HG03457 (cell line): ENCODE results near the gene KIF9.
"Not testable (repeated sequence)": the region's sequence is repeated elsewhere in the genome, so short reads cannot be mapped to it uniquely, and the experiment has no call there.

Source experiments
- ATAC-seq: cut with Tn5 transposase; IDR thresholded peaks from one replicate; pipeline ENCODE4 v1.9.1; 2021; ENCODE audit warnings: moderate number of reproducible peaks; ENCODE audit not compliant: unreplicated experiment

Gene KIF9

GRCh38 chr3:47282424-47283192 is at the start of gene KIF9, which contains the start of gene KLHL18:
KIF9 (minus strand) TSS chr3:47282799; CDS start chr3:47277374, 5,425 bp downstream.
KLHL18 (plus strand) TSS chr3:47282944; CDS start chr3:47282966, 22 bp downstream.
- ATAC-seq, result peak; percentile 70

DNA sequence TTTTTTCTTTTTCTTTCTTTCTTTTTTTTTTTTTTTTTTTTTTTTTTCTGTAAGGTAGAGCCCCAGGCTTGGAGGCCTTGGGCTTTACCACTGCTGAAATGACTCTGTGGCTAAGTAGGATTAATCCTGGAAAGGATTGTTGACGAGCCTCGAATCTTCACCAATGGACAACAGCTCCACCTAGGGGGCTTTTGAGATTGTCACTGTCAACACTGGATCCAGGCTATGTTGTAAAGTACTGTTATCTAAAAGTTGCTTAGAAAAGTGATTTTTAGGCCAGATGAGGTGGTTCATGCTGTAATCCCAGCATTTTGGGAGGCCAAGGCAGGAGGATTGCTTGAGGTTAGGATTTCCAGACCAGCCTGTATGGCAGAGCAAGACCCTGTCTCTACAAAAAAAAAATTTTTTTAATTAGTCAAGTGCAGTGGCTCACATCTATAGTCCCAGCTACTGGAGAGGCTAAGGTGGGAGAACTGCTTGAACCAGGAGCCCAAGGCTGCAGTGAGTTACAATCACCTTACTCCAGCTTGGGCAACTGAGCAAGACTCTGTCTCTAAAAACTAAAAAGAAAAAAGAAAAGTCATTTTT is 41.8 kb upstream of the KIF9 start:
- ATAC-seq, result no peak

DNA sequence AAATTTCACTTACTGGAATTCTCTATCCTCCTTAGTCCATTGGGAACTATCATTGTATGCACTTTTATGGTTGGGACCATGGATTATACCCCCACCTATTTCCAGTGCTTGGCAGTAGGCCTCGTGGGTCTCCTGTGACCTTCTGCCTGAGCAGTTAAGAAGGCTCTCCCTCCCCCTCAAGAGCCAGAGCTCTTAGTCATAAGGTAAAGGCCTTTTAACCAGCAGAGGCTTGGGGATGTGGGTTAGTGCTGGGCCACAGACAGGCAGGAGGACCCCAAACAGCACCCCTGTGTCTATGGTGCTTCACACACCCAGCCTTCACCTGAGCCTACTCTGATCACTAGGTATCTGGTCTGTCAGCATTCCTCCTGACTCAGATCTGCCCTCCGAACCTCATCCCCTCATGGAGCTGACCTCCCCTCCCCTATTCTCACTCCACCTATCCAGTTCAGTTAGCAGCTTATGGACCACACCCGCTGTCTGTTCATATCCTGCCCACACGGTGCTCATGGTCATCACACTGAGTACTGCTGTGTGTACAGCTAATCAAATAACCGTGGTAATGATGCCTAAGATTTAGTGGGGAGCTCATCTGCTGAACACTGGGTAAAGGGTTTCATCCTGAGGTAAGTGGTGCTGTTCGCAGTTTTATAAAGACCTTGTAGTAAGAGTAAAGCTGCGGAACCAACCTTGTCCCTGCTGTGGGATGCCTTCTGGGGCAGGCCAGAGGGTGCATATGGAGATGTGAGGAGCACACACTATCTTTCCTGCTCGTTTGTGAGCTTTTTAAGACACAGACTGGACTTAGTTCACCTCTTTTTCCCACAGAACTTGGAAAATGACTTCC is 41.1 kb upstream of the KIF9 start:
- ATAC-seq, result no peak

DNA sequence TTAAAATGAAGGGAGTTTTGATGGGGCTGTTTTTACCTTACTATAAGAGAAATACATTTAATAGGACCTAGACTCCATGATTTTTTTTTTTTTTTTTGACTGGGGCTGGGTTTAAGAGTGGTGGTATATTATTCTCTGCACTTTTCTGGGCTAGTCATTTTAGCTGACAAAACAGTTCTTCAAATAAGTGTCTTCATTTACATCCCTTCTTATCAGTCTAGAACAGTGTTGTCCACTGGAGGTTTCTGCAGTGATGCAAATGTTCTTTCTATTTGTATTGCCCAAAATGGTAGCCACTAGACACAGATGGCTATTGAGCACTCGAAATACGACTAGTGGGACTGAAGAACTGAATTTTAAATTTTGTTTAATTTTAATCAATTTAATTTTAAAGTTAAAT is 37.4 kb upstream of the KIF9 start:
- ATAC-seq, result no peak

- no peak for ATAC-seq
These were observed 36.3 kb upstream of the KIF9 start for GRCh38 chr3:47318916-47319315.

- not testable (repeated sequence) for ATAC-seq
These were observed 33.6 kb upstream of the KIF9 start for GRCh38 chr3:47316151-47316550.

DNA sequence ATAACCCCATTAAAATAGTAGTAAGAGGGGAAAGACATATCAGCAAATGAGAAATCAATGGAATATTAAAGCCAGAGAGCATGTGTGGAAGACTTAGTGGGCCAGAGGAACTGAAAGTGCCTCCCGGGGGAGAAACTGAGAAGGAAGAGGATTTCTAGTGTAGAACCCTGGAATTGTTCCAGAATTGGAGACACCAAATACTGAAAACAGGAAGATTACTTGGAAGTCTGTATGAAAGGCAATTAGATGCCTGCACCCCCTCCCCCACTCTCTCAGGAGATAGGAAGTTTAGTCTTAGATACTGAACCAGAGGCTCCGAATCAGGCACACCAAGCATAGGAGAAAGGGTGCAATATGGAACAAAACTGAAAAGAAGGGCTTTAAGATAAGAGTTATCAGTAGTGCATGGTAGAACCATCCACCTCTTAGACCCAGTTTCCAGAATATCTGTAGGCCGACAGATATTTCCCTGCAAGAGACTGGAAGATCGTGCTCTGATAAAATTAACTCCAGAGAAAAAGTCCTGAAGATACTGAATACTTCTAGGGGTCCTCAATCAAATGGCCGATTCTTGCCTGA is 32.6 kb upstream of the KIF9 start:
- ATAC-seq, result no peak

DNA sequence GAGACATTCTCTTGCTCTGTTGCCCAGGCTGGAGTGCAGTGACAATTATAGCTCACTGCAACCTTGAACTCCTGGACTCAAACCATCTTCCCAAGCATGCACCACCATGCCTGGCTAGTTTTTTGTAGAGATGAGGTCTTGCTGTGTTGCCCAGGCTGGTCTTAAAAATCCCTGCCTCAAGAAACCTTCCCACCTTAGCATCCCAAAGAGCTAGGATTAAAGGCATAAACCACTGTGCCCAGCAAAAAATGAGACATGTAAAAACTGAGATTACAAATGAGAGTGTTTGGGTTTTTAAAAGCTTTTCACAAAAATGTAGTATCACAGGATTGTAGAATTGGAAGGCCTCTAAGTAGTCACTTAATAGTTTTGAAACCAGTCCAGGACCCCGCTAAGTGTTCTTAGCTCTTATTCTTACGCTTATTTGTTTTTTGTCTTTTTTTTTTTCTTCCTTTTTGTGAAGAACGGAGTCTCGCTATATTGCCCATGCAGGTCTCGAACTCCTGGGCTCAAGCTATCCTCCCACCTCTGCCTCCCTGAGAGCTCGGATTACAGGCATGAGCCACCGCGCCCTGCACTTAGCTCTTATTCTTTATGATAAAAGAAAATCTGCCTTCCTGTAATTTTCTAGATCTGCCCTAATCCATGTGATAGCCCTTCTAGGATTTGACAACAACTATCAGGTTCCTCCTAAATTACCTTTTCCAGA is 31.6 kb upstream of the KIF9 start:
- no peak for ATAC-seq

- ATAC-seq, result no peak
These were observed 30.9 kb upstream of the KIF9 start for GRCh38 chr3:47313341-47314055.

- ATAC-seq, result no peak
These were observed 27.8 kb upstream of the KIF9 start for GRCh38 chr3:47310391-47310790.

DNA sequence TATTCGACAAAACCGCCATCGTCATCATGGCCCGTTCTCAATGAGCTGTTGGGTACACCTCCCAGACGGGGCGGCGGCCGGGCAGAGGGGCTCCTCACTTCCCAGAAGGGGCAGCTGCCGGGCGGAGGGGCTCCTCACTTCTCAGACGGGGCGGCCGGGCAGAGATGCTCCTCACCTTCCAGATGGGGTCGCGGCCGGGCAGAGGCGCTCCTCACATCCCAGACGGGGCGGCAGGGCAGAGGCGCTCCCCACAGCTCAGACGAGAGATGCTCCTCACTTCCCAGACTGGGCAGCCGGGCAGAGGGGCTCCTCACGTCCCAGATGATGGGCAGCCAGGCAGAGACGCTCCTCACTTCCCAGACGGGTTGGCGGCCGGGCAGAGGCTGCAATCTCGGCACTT is 26.6 kb upstream of the KIF9 start:
- not testable (repeated sequence) for ATAC-seq

DNA sequence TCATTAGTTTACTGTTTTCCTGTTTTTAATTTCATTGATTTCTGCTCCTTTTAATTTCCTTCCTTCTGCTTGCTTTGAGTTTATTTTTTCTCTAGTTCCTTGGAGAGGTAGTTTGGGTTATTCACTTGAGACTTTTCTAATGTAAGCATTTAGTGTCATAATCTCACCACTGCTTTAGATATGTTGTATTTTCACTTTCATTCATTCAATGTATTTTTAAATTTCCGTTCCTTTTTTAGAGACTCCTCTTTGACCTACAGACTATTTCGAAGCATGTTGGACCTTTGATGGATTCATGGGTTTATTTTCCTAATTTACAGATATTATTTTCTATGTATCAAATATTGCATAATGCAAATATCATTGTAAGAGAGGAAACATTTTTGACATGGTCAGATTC is 23.4 kb upstream of the KIF9 start:
- no peak for ATAC-seq

DNA sequence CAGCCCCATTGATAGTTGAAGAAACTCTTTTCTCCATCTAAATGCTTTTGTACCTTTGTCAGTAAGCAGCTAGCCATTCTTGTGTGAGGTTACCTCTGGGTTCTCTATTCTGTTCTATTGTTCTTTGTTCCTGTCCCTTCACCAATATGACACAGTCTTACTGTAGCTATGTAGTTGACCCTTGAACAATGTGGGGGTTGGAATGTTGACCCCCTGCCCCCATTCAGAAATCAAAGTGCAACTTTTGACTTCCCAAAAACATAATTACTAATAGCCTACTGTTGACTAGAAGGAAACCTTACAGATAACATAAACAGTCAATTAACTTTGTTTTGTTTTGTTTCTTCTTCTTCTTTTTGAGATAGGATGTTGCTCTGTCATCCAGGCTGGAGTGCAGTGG is 18.9 kb upstream of the KIF9 start:
- no peak for ATAC-seq

GRCh38 chr3:47299381-47300318 is 17.1 kb upstream of the KIF9 start:
- ATAC-seq, result no peak

DNA sequence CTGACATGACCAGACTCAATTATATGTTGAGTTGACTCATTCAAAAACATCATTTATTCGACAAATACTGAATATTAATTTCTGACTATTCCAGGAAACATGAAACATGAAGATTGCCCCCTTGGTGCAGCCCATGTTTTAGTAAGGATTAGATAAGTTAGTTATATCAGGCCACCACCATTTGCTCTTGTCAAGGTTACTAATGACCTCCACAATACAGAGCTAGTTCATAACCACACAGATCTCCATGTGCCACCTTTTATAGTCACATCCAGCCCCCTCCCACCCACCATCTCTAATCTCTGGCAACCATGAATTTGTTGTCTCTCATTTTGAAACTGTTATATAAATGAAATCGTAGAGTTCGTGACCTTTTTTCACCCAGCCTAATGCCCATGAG is 15.8 kb upstream of the KIF9 start:
- no peak for ATAC-seq

DNA sequence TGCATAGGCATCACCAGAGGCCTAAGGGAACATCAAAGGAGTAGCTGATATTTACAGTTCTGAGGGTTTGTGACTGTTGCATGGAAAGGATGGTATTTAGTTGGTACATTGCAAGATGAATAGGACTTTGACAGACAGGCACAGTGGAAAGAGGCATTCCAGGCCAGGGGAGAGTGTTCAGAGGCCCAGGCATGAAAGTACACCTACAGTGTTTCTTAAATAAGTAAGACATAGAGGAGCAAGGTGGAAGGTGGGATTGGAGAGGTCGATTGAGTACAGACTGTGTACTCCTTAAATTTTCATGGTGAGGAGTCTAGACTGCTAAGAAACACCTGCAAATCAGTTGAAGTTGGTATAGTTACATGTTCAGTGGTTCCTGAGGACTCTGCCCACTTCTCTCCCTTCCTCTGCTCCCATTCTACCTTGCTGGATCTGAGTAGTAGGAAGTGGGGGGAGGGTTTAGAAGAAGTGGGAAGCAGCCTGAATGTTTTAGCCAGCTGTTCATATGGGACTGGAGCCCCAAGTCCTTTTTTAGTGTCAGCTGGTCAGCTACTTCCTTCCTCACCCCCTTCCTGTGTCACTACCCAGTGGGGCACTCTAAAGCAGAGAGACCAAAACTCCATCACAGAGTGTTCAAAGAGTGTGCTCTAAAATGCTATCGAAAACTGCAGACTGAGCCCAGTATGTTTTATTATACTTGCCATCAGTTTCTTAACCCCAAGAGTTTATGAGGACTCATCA is 14.1 kb upstream of the KIF9 start:
- ATAC-seq, result no peak

GRCh38 chr3:47295976-47296375 is 13.4 kb upstream of the KIF9 start:
- ATAC-seq, result no peak

DNA sequence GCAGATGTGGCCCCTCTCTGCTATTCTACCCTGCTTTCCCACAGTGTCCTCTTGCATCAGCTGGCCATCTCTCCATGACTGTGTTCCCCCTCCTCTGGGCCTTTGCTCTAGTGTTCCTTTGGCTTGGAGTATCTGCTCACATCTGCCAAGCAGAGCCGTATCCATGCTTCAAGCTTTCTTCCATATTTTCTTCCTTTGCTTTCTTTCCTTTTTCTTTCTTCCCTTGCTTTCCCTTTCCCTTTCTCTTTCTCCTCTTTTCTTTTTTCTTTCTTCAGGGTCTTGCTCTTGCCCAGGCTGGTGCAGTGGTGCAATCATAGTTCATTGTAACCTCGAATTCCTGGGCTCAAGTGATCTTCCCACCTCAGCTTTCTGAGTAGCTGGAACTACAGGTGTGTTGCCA is 12.7 kb upstream of the KIF9 start:
- ATAC-seq, result no peak
